ENCODE data around the gene TRAF2.

- TF ChIP-seq CTCF (IDR thresholded peaks at IDR 0.05) (no peak), RFX5 (IDR thresholded peaks at IDR 0.05) (no peak), HMGXB4 (CRISPR knock-in tag; IDR thresholded peaks at IDR 0.05; ENCODE audit: borderline replicate concordance) (no peak), RAD21 (conservative IDR thresholded peaks at IDR 0.05 in 1 of 2, IDR thresholded peaks at IDR 0.05 in 1 of 2) (no peak), ZFP36 (IDR thresholded peaks at IDR 0.05; ENCODE audit: borderline replicate concordance, partially characterized antibody) (no peak)
Measured at GRCh38 chr9:136915632-136916329, 29.5 kb downstream of the TRAF2 start.
